UCSD-AML1 (cell line): ENCODE measurements around the gene USP50.
"Not testable (repeated sequence)": the region's sequence is repeated elsewhere in the genome, so short reads cannot be mapped to it uniquely, and the experiment has no call there.

Experiments used
- DNase-seq: peaks from one replicate; lab custom pipeline; 2025; ENCODE audit not compliant: unreplicated experiment; lab: John Stamatoyannopoulos, UW

USP50 gene

GRCh38 chr15:50546566-50546965, at the start of gene USP50:
Gene USP50 (minus strand): TSS chr15:50546666. CDS start chr15:50546525, 141 bp downstream.
- DNase-seq = no peak

GRCh38 chr15:50594311-50594710, 47.8 kb upstream of the USP50 start:
- DNase-seq = no peak

- DNase-seq = no peak
These were observed 47.3 kb upstream of the USP50 start for GRCh38 chr15:50593761-50594160.

- no peak for DNase-seq
These were observed 43.8 kb upstream of the USP50 start for GRCh38 chr15:50590288-50590687.

- DNase-seq = no peak
These were observed 31.0 kb upstream of the USP50 start for GRCh38 chr15:50577492-50577891.

- no peak for DNase-seq
These were observed 29.7 kb upstream of the USP50 start for GRCh38 chr15:50576166-50576565.

GRCh38 chr15:50573842-50574241, 27.4 kb upstream of the USP50 start:
- DNase-seq = not testable (repeated sequence)

GRCh38 chr15:50563756-50564155, 17.3 kb upstream of the USP50 start:
- no peak for DNase-seq

GRCh38 chr15:50562735-50563640, 16.5 kb upstream of the USP50 start:
- DNase-seq = no peak

GRCh38 chr15:50558012-50558411, 11.5 kb upstream of the USP50 start:
- no peak for DNase-seq

- DNase-seq = no peak
These were observed 10.3 kb upstream of the USP50 start for GRCh38 chr15:50556642-50557371.

- DNase-seq = no peak
These were observed 5.8 kb upstream of the USP50 start for GRCh38 chr15:50552238-50552637.

- no peak for DNase-seq
These were observed 2.9 kb upstream of the USP50 start for GRCh38 chr15:50549326-50549725.

GRCh38 chr15:50544368-50544767, 2.1 kb downstream of the USP50 start:
- peak; percentile 20 for DNase-seq

- DNase-seq = no peak
These were observed 2.9 kb downstream of the USP50 start for GRCh38 chr15:50543556-50543955.

GRCh38 chr15:50542887-50543210, 3.6 kb downstream of the USP50 start:
- DNase-seq = no peak

GRCh38 chr15:50531766-50532165, 14.7 kb downstream of the USP50 start:
- DNase-seq = no peak

GRCh38 chr15:50531163-50531562, 15.3 kb downstream of the USP50 start:
- no peak for DNase-seq

- no peak for DNase-seq
These were observed 22.6 kb downstream of the USP50 start for GRCh38 chr15:50523851-50524251.

- no peak for DNase-seq
These were observed 26.6 kb downstream of the USP50 start for GRCh38 chr15:50519740-50520425.

GRCh38 chr15:50513001-50513400, 33.5 kb downstream of the USP50 start:
- no peak for DNase-seq

GRCh38 chr15:50506121-50506520, 40.3 kb downstream of the USP50 start:
- no peak for DNase-seq
